ENCODE data around the gene GDF2. TPM values are rescaled to one million over a fixed set of nuclear protein-coding genes. Genes with fewer than 3 reads are reported as not detected.

Gene GDF2
- total RNA-seq, 1 experiment from 2014 or later: not detected

- no peaks in the 10 kb centered on the region for H3K9me3 ChIP-seq (ENCODE audit: control insufficient read depth, low read depth, low read length)
- H2BK15ac ChIP-seq (ENCODE audit: low read depth, low read length): no peak overlapping the region
- WGBS (ENCODE audit: extremely low coverage, insufficient read length, low lambda C conversion rate): no CpG with 5 or more reads among the region's 12 CpGs
These were observed 24.3 kb upstream of the GDF2 start for GRCh38 chr10:47297866-47298540.

More at GRCh38 chr10:47297866-47298540, 24.3 kb upstream of the GDF2 start:
- H3K4me1 ChIP-seq (ENCODE audit: insufficient read depth, low read length): no peaks in the 10 kb centered on the region
- Mint-ChIP-seq H3K4me3 (no peak overlapping the region), H3K27ac (no peak overlapping the region), H3K4me1 (peaks cover 6 to 23% of the 10 kb centered on the region in 2 experiments), H3K27me3 (ENCODE audit: low read depth) (peaks cover 76% of the 10 kb centered on the region), H3K36me3 (ENCODE audit: insufficient read depth in 1 of 3, low read depth in 3 of 3) (no peaks in the 10 kb centered on the region), H3K9me3 (no peaks in the 10 kb centered on the region)
- no peak overlapping the region for H3K4ac ChIP-seq (ENCODE audit: low read depth, low read length)
- H3K23me2 ChIP-seq (ENCODE audit: insufficient read length, low read depth, low read length, poor library complexity, severe bottlenecking): peaks cover 4% of the 10 kb centered on the region
- H4K5ac ChIP-seq (ENCODE audit: insufficient read length, low read depth, low read length): no peak overlapping the region
- H4K8ac ChIP-seq (replicated peaks; ENCODE audit: insufficient read length, low read depth, low read length): no peak overlapping the region
- H3K23ac ChIP-seq (ENCODE audit: insufficient read length, low read depth, low read length): no peak overlapping the region
- H3K4me2 ChIP-seq (ENCODE audit: insufficient read depth, insufficient read length, low read length): no peak overlapping the region
- no peak overlapping the region for H4K91ac ChIP-seq (ENCODE audit: insufficient read length, low read depth, low read length)
- H2BK120ac ChIP-seq (ENCODE audit: low read depth, low read length, poor library complexity, severe bottlenecking): no peak overlapping the region
- peaks cover 14% of the 10 kb centered on the region; the same call in 1 of the 2 replicates for H3K27me3 ChIP-seq (ENCODE audit: insufficient read depth, low read length)
- H3K79me2 ChIP-seq (ENCODE audit: insufficient read depth, low read length): no peaks in the 10 kb centered on the region
- no peak overlapping the region for H3K56ac ChIP-seq (ENCODE audit: insufficient read length, low read depth, low read length)
- H2BK5ac ChIP-seq (ENCODE audit: insufficient read length, low read length): no peak overlapping the region
- H3K14ac ChIP-seq (ENCODE audit: insufficient read depth, low read length): no peak overlapping the region
- no peak overlapping the region for H2AK5ac ChIP-seq (ENCODE audit: insufficient read length, low read length)
- no peak overlapping the region for H3K18ac ChIP-seq (ENCODE audit: insufficient read length, low read depth, low read length)
- H2BK12ac ChIP-seq (ENCODE audit: insufficient read length, low read depth, low read length): no peak overlapping the region
- no peak overlapping the region for H2AFZ ChIP-seq (ENCODE audit: low read length)
- H3T11ph ChIP-seq (ENCODE audit: low read length): no peak overlapping the region
- no peak overlapping the region for H2BK20ac ChIP-seq (ENCODE audit: low read depth, low read length, poor library complexity, severe bottlenecking)
- no peaks in the 10 kb centered on the region for H4K20me1 ChIP-seq (ENCODE audit: control insufficient read depth, insufficient read depth, insufficient read length)
- no peaks in the 10 kb centered on the region for H3K79me1 ChIP-seq (ENCODE audit: insufficient read depth, low read depth, low read length, poor library complexity, severe bottlenecking)
- DNase-seq: no peak
- H3K9ac ChIP-seq (ENCODE audit: extremely low read depth, insufficient read length, low read length): no peak overlapping the region
- H3K27ac ChIP-seq (ENCODE audit: insufficient read length, low read depth, low read length): no peak overlapping the region
- TF ChIP-seq, protein P1, sequence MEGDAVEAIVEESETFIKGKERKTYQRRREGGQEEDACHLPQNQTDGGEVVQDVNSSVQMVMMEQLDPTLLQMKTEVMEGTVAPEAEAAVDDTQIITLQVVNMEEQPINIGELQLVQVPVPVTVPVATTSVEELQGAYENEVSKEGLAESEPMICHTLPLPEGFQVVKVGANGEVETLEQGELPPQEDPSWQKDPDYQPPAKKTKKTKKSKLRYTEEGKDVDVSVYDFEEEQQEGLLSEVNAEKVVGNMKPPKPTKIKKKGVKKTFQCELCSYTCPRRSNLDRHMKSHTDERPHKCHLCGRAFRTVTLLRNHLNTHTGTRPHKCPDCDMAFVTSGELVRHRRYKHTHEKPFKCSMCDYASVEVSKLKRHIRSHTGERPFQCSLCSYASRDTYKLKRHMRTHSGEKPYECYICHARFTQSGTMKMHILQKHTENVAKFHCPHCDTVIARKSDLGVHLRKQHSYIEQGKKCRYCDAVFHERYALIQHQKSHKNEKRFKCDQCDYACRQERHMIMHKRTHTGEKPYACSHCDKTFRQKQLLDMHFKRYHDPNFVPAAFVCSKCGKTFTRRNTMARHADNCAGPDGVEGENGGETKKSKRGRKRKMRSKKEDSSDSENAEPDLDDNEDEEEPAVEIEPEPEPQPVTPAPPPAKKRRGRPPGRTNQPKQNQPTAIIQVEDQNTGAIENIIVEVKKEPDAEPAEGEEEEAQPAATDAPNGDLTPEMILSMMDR (conservative IDR thresholded peaks at IDR 0.05): no peak
